Left cardiac atrium (tissue), 4 donors: ENCODE measurements around the gene RXFP1. TPM values are rescaled to one million over a fixed set of nuclear protein-coding genes. Genes with fewer than 3 reads are reported as not detected.
"Not testable (repeated sequence)": the region's sequence is repeated elsewhere in the genome, so short reads cannot be mapped to it uniquely, and the experiment has no call there.

ENCODE experiments used
- ATAC-seq, 2 donors: fragments of 200-7000 bp; cut with Tn5 transposase; one replicate each; pipeline ENCODE4 v1.9.1; 2020; ENCODE audit warnings: mild to moderate bottlenecking in 2 of 2, moderate library complexity in 2 of 2
- DNase-seq: peaks from one replicate; pipeline ENCODE4 v3.0.0-alpha.2; 2020
- intact Hi-C, 2 donors: fragments of 100-400 bp; cut with DNase I; formaldehyde crosslinking; loops; one replicate each; pipeline versions ENCODE4 v1.14.1 to v1.15.1; 2022 to 2023
- total RNA-seq, 2 donors: library from RNA; stranded (reverse); fragmentation: NEBNext Ultra II Directional; extraction: Animal tissue kit (Norgen Biotek cat#: 25700); gene quantifications; one replicate each; pipeline ENCODE4 v1.2.1, GENCODE V29; 2021
- donor health status: DM: no; HTN: yes; CAD: no.
- donor health status: DM: no; HTN: yes; CAD: no; lungs with severe emphysema.
- donor health status: DM: yes; HTN: yes; CAD: no.
- donor health status: Dilated cardiomyopathy.

Gene RXFP1
- total RNA-seq, 2 donors from 2014 or later, result 0.18 TPM; not detected in 1

DNA sequence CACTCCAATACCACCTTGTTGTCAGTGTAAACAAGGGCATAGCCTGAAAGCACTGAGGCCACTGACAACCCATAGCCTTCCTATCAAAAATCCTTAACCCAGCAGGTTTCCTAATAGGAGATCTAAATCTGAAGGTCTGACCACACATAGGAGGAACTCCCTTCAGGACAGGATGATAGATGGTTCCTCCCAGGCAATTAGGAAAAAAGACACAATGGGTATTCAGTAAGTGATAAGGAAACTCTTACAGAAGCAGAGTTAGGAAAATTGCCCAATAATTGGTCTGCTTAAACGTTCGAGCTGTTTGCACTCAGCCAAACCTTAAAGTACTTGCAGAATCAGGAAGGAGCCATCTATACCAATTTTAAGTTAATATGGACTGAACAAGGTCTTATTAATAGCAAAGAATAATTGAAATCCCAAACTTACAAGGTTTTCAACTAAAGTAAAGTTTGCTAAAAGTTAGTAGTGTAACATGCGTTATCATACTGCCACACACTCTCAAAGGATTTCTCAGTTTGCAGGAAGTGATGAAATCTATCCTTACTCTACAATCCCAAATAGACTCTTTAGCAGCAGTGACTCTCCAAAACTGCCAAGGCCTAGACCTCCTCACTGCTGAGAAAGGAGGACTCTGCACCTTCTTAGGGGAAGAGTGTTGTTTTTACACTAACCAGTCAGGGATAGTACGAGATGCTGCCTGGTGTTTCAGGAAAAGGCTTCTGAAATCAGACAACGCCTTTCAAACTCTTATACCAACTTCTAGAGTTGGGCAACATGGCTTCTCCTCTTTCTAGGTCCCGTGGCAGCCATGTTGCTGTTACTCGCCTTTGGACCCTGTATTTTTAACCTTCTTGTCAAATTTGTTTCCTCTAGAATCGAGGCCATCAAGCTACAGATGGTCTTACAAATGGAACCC lies 142.3 kb downstream of the RXFP1 start:
- intact Hi-C loops, DNase-seq: not testable (repeated sequence)

DNA sequence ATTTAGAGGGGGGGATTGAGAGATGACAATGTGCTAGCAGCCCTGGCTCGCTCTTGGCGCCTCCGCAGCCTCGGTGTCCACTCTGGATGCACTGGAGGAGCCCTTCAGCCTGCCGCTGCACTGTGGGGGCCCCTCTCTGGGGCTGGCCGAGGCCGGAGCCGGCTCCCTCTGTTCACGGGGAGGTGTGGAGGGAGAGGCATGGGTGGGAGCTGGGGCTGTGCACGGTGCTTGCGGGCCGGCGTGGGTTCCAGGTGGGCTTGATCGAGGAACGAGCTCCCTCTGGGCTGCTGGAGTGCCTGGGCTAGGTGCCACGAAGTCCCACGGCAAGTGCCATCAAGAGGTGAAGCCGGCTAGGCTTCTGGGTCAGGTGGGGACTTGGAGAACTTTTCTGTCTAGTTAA lies 143.1 kb downstream of the RXFP1 start:
- ATAC-seq (no peak), DNase-seq (no peak)
- intact Hi-C loops, result no loop called here

More for the DNA sequence above, 142.3 kb downstream of the RXFP1 start:
- not testable (repeated sequence) for ATAC-seq

- intact Hi-C loops, result no loop called here
- no peak for ATAC-seq
- no peak for DNase-seq
Measured at GRCh38 chr4:158666892-158667291, 145.2 kb downstream of the RXFP1 start.

DNA sequence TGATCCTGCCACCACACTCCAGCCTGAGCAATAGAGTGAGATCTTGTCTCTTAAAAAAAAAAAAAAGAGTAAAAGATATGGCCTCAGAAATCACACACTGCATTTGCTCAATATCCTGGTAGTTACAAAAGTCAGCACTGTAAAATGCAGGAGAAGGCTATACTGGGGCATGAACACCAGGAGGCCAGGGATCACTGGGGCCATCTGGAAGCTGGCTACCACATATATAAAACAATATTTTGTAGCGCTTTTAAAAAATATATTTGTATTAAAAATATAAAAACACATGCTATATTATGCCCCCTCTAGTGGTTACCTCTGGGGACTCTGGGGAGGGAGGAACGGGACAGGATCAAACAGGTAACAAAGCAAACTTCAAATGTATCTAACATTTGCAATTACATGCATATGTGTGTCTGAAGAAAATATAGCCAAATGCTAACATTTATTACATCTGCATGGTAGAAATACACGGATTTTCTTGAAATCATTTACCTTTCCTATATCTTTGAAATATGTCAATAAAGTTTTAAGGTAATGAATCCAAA lies 146.0 kb downstream of the RXFP1 start:
- no peak for ATAC-seq
- intact Hi-C loops, result no loop called here

DNA sequence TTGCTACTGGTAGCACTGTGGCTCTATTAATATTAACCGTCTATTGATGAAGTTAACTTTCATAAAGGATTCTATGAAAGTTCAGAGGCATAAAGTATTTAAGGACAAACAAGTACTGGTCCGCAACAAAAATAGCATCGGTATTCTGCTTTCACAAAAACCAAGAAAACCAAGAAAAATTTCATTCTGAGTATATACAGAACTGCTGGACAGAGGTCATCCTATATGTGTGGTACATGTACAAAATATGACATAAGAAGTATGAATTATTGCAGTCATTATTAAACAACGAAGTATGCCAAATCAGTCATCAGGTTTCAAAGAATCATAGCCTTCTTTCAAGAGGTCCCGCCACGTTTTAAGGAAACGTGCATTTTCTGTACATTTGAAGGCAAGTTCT lies 147.6 kb downstream of the RXFP1 start:
- ATAC-seq (no peak), DNase-seq (no peak)
- intact Hi-C loops, result no loop called here

More for the DNA sequence above, 146.0 kb downstream of the RXFP1 start:
- DNase-seq, result no peak

GRCh38 chr4:158670975-158671664 lies 149.4 kb downstream of the RXFP1 start:
- intact Hi-C loops, result no loop called here
- DNase-seq (peak; percentile 87), ATAC-seq (peak; percentile 28 to 48)

DNA sequence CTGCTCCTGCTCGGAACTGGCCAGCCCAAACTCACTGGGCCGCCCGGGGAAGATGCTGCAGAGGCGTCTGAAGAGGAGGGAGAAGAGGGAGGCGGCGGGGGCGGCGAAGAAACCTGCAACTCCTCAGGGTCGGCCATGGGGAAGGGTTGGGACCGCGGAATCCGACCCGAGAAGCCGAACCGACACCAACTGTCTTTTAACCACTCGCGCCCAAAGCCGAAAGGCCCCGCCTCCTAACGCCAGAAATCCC lies 149.9 kb downstream of the RXFP1 start, which contains the start of gene C4orf46:
Gene C4orf46 (minus strand): TSS at position 223 of the 250 bp plus-strand sequence. CDS start 86 bp downstream, at position 137.
- no peak for DNase-seq
- peak; percentile 2 to 13 for ATAC-seq
- intact Hi-C loops, result no loop called here

GRCh38 chr4:158671915-158672806 lies 150.5 kb downstream of the RXFP1 start, which contains the start of gene ETFDH:
ETFDH (plus strand) TSS chr4:158672296; CDS start chr4:158672457, 161 bp downstream.
- ATAC-seq (peak; percentile 94 to 97), DNase-seq (peak; percentile 99)
- intact Hi-C loops, result no loop called here

GRCh38 chr4:158673633-158674032 lies 152.0 kb downstream of the RXFP1 start:
- no peak for DNase-seq
- intact Hi-C loops, result no loop called here

DNA sequence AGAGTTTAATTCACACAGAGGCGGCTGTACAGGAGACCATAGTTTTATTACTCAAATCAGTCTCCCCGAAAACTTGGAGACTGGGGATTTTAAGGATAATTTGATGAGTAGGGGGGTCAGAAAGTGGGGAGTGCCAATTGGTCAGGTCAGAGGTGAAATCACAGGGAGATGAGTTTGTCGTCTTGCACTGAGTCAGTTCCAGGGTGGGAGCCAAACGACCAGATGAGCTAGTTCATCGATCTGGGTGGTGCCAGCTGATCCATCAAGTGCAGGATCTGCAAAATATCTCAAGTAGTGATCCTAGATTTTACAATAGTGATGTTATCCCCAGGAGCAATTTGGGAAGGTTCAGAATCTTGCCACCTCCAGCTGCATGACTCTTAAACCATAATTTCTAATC lies 154.4 kb downstream of the RXFP1 start:
- intact Hi-C loops, result no loop called here
- ATAC-seq, result no peak
- DNase-seq, result no peak

More at GRCh38 chr4:158673633-158674032, 152.0 kb downstream of the RXFP1 start:
- no peak for ATAC-seq

- intact Hi-C loops, result no loop called here
Measured at GRCh38 chr4:158678767-158679166, 157.1 kb downstream of the RXFP1 start.

DNA sequence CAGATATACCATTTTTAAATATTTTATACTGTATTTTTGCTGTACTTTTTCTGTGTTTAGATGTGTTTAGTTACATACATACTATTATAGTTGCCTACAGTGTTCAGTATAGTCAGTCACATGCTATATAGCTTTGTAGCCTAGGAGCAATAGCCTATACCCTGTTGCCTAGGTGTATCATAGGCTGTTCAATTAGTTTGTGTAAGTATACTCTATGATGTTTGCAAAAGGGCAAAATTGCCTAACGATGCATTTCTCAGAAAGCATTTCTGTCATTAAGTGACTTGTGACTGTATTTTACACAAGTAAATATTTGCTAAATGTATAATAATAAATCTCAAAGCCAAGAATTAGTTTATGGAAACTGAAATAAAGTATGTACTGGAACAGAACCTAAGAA lies 159.9 kb downstream of the RXFP1 start:
- intact Hi-C loops, result no loop called here
- DNase-seq (no peak), ATAC-seq (no peak)

More at GRCh38 chr4:158678767-158679166, 157.1 kb downstream of the RXFP1 start:
- ATAC-seq (no peak), DNase-seq (no peak)

DNA sequence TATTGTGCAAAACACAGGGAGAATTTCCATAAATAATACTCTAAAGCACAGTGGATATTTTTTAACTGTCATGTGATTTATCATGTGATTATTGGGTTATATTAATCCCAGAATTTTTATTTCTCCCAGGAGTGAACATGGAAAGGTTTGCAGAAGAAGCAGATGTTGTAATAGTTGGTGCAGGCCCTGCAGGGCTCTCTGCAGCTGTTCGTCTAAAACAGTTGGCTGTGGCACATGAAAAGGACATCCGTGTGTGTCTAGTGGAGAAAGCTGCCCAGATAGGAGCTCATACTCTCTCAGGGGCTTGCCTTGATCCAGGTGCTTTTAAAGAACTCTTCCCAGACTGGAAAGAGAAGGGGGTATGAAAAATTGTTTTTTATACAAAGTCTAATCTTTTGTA lies 160.4 kb downstream of the RXFP1 start:
- intact Hi-C loops, result no loop called here
- ATAC-seq (peak in 1 of 2 donors; percentile 53), DNase-seq (no peak)

- ATAC-seq (no peak), DNase-seq (no peak)
- intact Hi-C loops, result no loop called here
Measured at GRCh38 chr4:158688813-158689212, 167.1 kb downstream of the RXFP1 start.

Other genes starting within 250 kb of the RXFP1 start
- gene C4orf46, start 150.0 kb downstream of the RXFP1 start, total RNA-seq, result 1 to 10 TPM; 2.8 to 3.3 TPM
- 100 to 1,000 TPM; 161 to 171 TPM for gene ETFDH, start 150.4 kb downstream of the RXFP1 start, total RNA-seq
- 10 to 100 TPM; 22.6 to 30.7 TPM for gene PPID, start 201.5 kb downstream of the RXFP1 start, total RNA-seq
- 10 to 100 TPM; 40.6 to 55.3 TPM for gene FNIP2, start 247.1 kb downstream of the RXFP1 start, total RNA-seq